HepG2 (cell line): Measurements from ENCODE around the gene GPR32. TPM values are rescaled to one million over a fixed set of nuclear protein-coding genes. Genes with fewer than 3 reads are reported as not detected.
A peak's percentile ranks its signal among the peaks of the same experiment; 100 is the strongest.

Experiments used
- AHDC1 ChIP-seq: sonication (generic); formaldehyde crosslinking; IDR thresholded peaks from 2 replicates; pipeline ENCODE4 v1.5.1; 2020; ENCODE audit warnings: mild to moderate bottlenecking, missing genetic modification reagents, borderline replicate concordance
- BRCA1 ChIP-seq: sonication (generic); formaldehyde crosslinking; IDR thresholded peaks from 2 replicates; pipeline ENCODE4 v1.4.0; 2020; ENCODE audit warnings: missing genetic modification reagents
- CBFB ChIP-seq: sonication (generic); formaldehyde crosslinking; IDR thresholded peaks from 2 replicates; pipeline ENCODE4 v1.4.0; 2020; ENCODE audit warnings: missing genetic modification reagents
- HNF4G ChIP-seq, 2 experiments: sonication (generic) in 1 of 2; formaldehyde crosslinking in 1 of 2; IDR thresholded peaks; 2 replicates each; pipeline versions ENCODE4 v1.4.0 to v1.6.1; 2011 to 2020; ENCODE audit warnings: borderline replicate concordance in 2 of 2, low read depth in 2 of 2, mild to moderate bottlenecking in 2 of 2, low read length in 1 of 2, missing genetic modification reagents in 1 of 2, moderate library complexity in 1 of 2
- KDM2A ChIP-seq: sonication (generic); formaldehyde crosslinking; IDR thresholded peaks from 2 replicates; pipeline ENCODE4 v1.4.0; 2020; ENCODE audit warnings: low read depth, missing genetic modification reagents, borderline replicate concordance
- KDM5A ChIP-seq: fragments of 200-600 bp; sonication (generic); IDR thresholded peaks from 2 replicates; pipeline ENCODE4 v1.7.0; 2018; ENCODE audit warnings: antibody characterized with exemption, mild to moderate bottlenecking, low read length, borderline replicate concordance
- NFKBIZ ChIP-seq: IDR thresholded peaks from 2 replicates; pipeline ENCODE4 v1.6.1; 2018; ENCODE audit warnings: missing genetic modification reagents, missing compliant biosample characterization
- SP4 ChIP-seq: sonication (generic); formaldehyde crosslinking; IDR thresholded peaks from 2 replicates; pipeline ENCODE4 v1.8.1; 2023; ENCODE audit warnings: mild to moderate bottlenecking, missing genetic modification reagents
- TEF ChIP-seq: sonication (generic); formaldehyde crosslinking; IDR thresholded peaks from 2 replicates; pipeline ENCODE4 v1.5.0; 2020; ENCODE audit warnings: missing genetic modification reagents
- TGIF2 ChIP-seq: IDR thresholded peaks from 2 replicates; pipeline ENCODE4 v1.6.1; 2016; ENCODE audit warnings: control low read depth, missing compliant biosample characterization
- ZFY ChIP-seq: sonication (generic); formaldehyde crosslinking; IDR thresholded peaks from 2 replicates; pipeline ENCODE4 v1.4.0; 2020; ENCODE audit warnings: missing genetic modification reagents
- ZMYM2 ChIP-seq: sonication (generic); formaldehyde crosslinking; IDR thresholded peaks from 2 replicates; pipeline ENCODE4 v1.8.0; 2022; ENCODE audit warnings: mild to moderate bottlenecking, missing genetic modification reagents
- ZNF687 ChIP-seq: sonication (generic); formaldehyde crosslinking; IDR thresholded peaks from 2 replicates; pipeline ENCODE4 v1.5.1; 2020; ENCODE audit warnings: mild to moderate bottlenecking, missing genetic modification reagents, moderate library complexity
- ZSCAN9 ChIP-seq: IDR thresholded peaks from 2 replicates; pipeline ENCODE4 v1.6.1; 2016; ENCODE audit warnings: borderline replicate concordance
- ZZZ3 ChIP-seq: sonication (generic); formaldehyde crosslinking; IDR thresholded peaks from 2 replicates; pipeline ENCODE4 v1.4.0; 2020; ENCODE audit warnings: missing genetic modification reagents, mild to moderate bottlenecking, borderline replicate concordance
- polyA plus RNA-seq, 8 experiments: library from polyadenylated mRNA; depleted of rRNA in 3 of 8; stranded (reverse) in 7 of 8; unstranded in 1 of 8; fragments of >200 nt; fragmentation: Illumina TruSeq in 4 of 8; extraction: Trizol in 4 of 8; gene quantifications; 2 replicates each; pipeline versions ENCODE4 v1.2.1 to v1.2.3, GENCODE V29; 2011 to 2016; ENCODE audit warnings: low read depth in 4 of 8, missing spikeins in 1 of 8, mixed read lengths in 1 of 8; ENCODE audit not compliant: insufficient read depth in 1 of 8
- total RNA-seq, 5 experiments: library from RNA; depleted of rRNA; stranded (reverse); fragments of >200 nt; fragmentation: Illumina TruSeq; extraction: Trizol; gene quantifications; 2 replicates each; pipeline ENCODE4 v1.2.3, GENCODE V29; 2016; ENCODE audit warnings: low read depth in 1 of 5

The GPR32 gene
- total and polyA plus RNA-seq, 2 of the 13 experiments (the other 11 are each of a cell fraction or from before 2014, with no cell fraction given), result not detected

- TF ChIP-seq ZNF687 (CRISPR knock-in tag), result peak; percentile 75
- peak; percentile 71; the same call in 1 of the 2 replicates for TF ChIP-seq ZZZ3
- no peak for TF ChIP-seq TEF (CRISPR knock-in tag)
- no peak for TF ChIP-seq AHDC1 (CRISPR knock-in tag)
- peak; percentile 58; the same call in 1 of the 2 replicates for TF ChIP-seq CBFB
- no peak; the same call in 1 of the 2 replicates for TF ChIP-seq NFKBIZ (CRISPR knock-in tag)
- TF ChIP-seq TGIF2, result peak; percentile 50; the same call in 1 of the 2 replicates
- TF ChIP-seq BRCA1, result no peak
- TF ChIP-seq ZFY (CRISPR knock-in tag), result peak; percentile 8; the same call in 1 of the 2 replicates
- TF ChIP-seq HNF4G (IDR thresholded peaks at IDR 0.05; ENCODE audit: borderline replicate concordance, low read depth, low read length), result peak; percentile 20; the same call in 1 of the 2 replicates
- TF ChIP-seq HNF4G (CRISPR knock-in tag; IDR thresholded peaks at IDR 0.05; ENCODE audit: borderline replicate concordance, low read depth), result no peak
- TF ChIP-seq KDM2A (CRISPR knock-in tag), result peak; percentile 72; the same call in 1 of the 2 replicates
- peak; percentile 85 for TF ChIP-seq SP4 (CRISPR knock-in tag)
- TF ChIP-seq KDM5A, result peak; percentile 86
- TF ChIP-seq ZMYM2, result no peak
- TF ChIP-seq ZSCAN9 (CRISPR knock-in tag), result 0 out of 2 replicates have a peak, but pooled peaks have one; percentile 10
Observed at GRCh38 chr19:50804420-50805272, 34.4 kb downstream of the GPR32 start (continued).
